PC-3 (cell line): ENCODE data around the gene RPLP2. TPM values are rescaled to one million over a fixed set of nuclear protein-coding genes. Genes with fewer than 3 reads are reported as not detected.

ENCODE experiments used
- ATAC-seq: fragments of 200-7000 bp; cut with Tn5 transposase; 2 replicates; pipeline ENCODE4 v1.9.1; 2020; ENCODE audit warnings: mild to moderate bottlenecking, moderate library complexity
- BruUV-seq: library from RNA; stranded (reverse); fragments of 400-500 nt; replicated peaks from 2 replicates; lab custom pipeline; 2021; lab: Mats Ljungman, UMichigan
- CTCF ChIA-PET: fragments of 300-600 bp; sonication (Branson Sonifier 250); formaldehyde crosslinking; loops from one replicate; lab custom pipeline; 2022; ENCODE audit warnings: antibody characterized with exemption; lab: Charles Lee
- POLR2A ChIA-PET: fragments of 300-600 bp; sonication (Branson Sonifier 250); formaldehyde crosslinking; loops from one replicate; lab custom pipeline; 2022; ENCODE audit warnings: antibody characterized with exemption; ENCODE audit not compliant: unreplicated experiment; lab: Charles Lee
- DNase-seq: peaks from one replicate; pipeline ENCODE4 v3.0.0-alpha.2; 2015
- H2AFZ ChIP-seq: fragments of 300-600 bp; sonication (generic); 2 replicates; pipeline ENCODE4 v1.6.0; 2016; ENCODE audit warnings: antibody characterized with exemption, low read length
- H3F3A ChIP-seq: fragments of 300-600 bp; sonication (generic); one replicate; pipeline ENCODE4 v1.6.0; 2017; ENCODE audit warnings: antibody characterized with exemption, low read length, control low read depth, mild to moderate bottlenecking; ENCODE audit not compliant: unreplicated experiment
- H3K27ac ChIP-seq: fragments of 300-600 bp; sonication (generic); 2 replicates; pipeline ENCODE4 v1.5.1; 2016; ENCODE audit warnings: mild to moderate bottlenecking, low read length
- H3K27me3 ChIP-seq: fragments of 300-600 bp; sonication (generic); 2 replicates; pipeline ENCODE4 v1.6.1; 2016; ENCODE audit warnings: low read length, mixed read lengths
- H3K36me3 ChIP-seq: fragments of 300-600 bp; sonication (generic); 2 replicates; pipeline ENCODE4 v1.6.1; 2016; ENCODE audit warnings: low read depth, mixed run types, low read length, mixed read lengths
- H3K4me1 ChIP-seq: fragments of 300-600 bp; sonication (generic); 2 replicates; pipeline ENCODE4 v1.5.1; 2016; ENCODE audit warnings: low read length; ENCODE audit not compliant: insufficient read depth
- H3K4me2 ChIP-seq: fragments of 300-600 bp; sonication (generic); 2 replicates; pipeline ENCODE4 v1.6.0; 2016; ENCODE audit warnings: low read length
- H3K4me3 ChIP-seq: fragments of 300-600 bp; sonication (generic); 2 replicates; pipeline ENCODE4 v1.5.1; 2016; ENCODE audit warnings: mild to moderate bottlenecking, low read length, mixed read lengths
- H3K79me2 ChIP-seq: fragments of 300-600 bp; sonication (generic); 2 replicates; pipeline ENCODE4 v1.6.1; 2017; ENCODE audit warnings: low read length, mixed read lengths
- H3K9ac ChIP-seq: fragments of 300-600 bp; sonication (generic); 2 replicates; pipeline ENCODE4 v1.6.0; 2016; ENCODE audit warnings: mild to moderate bottlenecking, low read length
- H3K9me2 ChIP-seq: fragments of 300-600 bp; sonication (generic); replicated peaks from 2 replicates; pipeline ENCODE4 v1.6.1; 2016; ENCODE audit warnings: mixed run types, low read length, mixed read lengths
- H3K9me3 ChIP-seq: fragments of 300-600 bp; sonication (generic); 2 replicates; pipeline ENCODE4 v1.6.1; 2016; ENCODE audit warnings: low read length, mixed read lengths
- H4K20me1 ChIP-seq: fragments of 300-600 bp; sonication (generic); 2 replicates; pipeline ENCODE4 v1.6.1; 2016; ENCODE audit warnings: low read length, mixed read lengths
- EZH2 ChIP-seq: fragments of 300-600 bp; sonication (generic); IDR thresholded peaks from one replicate; pipeline ENCODE4 v1.6.1; 2017; ENCODE audit warnings: antibody characterized with exemption, mild to moderate bottlenecking, low read length; ENCODE audit not compliant: unreplicated experiment
- EZH2phosphoT487 ChIP-seq: fragments of 300-600 bp; sonication (generic); IDR thresholded peaks from 2 replicates; pipeline ENCODE4 v1.6.1; 2018; ENCODE audit warnings: mild to moderate bottlenecking, antibody characterized with exemption, low read length, borderline replicate concordance
- intact Hi-C: fragments of 100-400 bp; cut with micrococcal nuclease; formaldehyde crosslinking; loops from 2 replicates; pipeline ENCODE4 v1.9.0; 2023
- total RNA-seq: library from RNA; depleted of rRNA; stranded (reverse); fragments of >200 nt; gene quantifications from 2 replicates; pipeline ENCODE4 v1.2.3, GENCODE V29; 2014
- TF ChIP-seq, protein P1 (sequence below): fragments of 300-600 bp; sonication (generic); conservative IDR thresholded peaks from 2 replicates; pipeline ENCODE4 v1.5.1; 2017; ENCODE audit warnings: antibody characterized with exemption, low read depth, mild to moderate bottlenecking, low read length

Gene RPLP2
- total RNA-seq, 1 experiment from 2014 or later = 897 TPM

DNA sequence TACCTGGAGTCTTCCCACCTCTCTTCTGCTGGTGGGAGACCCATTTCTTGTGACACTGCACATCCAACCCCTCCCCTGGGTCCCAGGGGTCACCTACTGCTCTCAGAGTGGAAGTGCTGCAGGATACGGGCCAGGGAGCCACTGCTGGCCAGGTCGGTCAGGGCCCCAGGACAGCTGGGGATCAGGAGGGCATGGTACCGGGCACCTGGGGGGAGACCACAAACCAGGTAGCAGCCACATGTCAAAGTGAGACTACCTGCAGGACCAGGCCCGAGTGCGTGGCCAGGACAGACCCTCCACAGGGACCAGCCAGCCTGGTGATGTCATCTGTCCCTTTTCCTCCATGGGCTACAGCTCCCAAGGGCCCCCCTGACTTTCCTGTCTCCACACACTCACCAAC, 36.3 kb upstream of the RPLP2 start:
- peaks cover 26% of the 10 kb centered on the region for H4K20me1 ChIP-seq
- H3K27me3 ChIP-seq = no peaks in the 10 kb centered on the region
- H3K27ac ChIP-seq = no peak overlapping the region
- H3K9me3 ChIP-seq = no peaks in the 10 kb centered on the region
- intact Hi-C loops = no loop called here
- H3K9ac ChIP-seq = no peak overlapping the region
- H3K4me2 ChIP-seq = no peak overlapping the region
- POLR2A ChIA-PET = no interaction called here
- TF ChIP-seq EZH2phosphoT487 (no peak), EZH2 (no peak)
- TF ChIP-seq, protein P1, sequence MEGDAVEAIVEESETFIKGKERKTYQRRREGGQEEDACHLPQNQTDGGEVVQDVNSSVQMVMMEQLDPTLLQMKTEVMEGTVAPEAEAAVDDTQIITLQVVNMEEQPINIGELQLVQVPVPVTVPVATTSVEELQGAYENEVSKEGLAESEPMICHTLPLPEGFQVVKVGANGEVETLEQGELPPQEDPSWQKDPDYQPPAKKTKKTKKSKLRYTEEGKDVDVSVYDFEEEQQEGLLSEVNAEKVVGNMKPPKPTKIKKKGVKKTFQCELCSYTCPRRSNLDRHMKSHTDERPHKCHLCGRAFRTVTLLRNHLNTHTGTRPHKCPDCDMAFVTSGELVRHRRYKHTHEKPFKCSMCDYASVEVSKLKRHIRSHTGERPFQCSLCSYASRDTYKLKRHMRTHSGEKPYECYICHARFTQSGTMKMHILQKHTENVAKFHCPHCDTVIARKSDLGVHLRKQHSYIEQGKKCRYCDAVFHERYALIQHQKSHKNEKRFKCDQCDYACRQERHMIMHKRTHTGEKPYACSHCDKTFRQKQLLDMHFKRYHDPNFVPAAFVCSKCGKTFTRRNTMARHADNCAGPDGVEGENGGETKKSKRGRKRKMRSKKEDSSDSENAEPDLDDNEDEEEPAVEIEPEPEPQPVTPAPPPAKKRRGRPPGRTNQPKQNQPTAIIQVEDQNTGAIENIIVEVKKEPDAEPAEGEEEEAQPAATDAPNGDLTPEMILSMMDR = no peak
- no TSS peak for BruUV-seq
- no peak overlapping the region for H2AFZ ChIP-seq
- H3K9me2 ChIP-seq = no peaks in the 10 kb centered on the region
- peaks cover 69% of the 10 kb centered on the region for H3K79me2 ChIP-seq
- CTCF ChIA-PET = no interaction called here
- ATAC-seq (no peak), DNase-seq (no peak)
- H3K4me1 ChIP-seq = peaks cover 21% of the 10 kb centered on the region
- H3F3A ChIP-seq = no peaks in the 10 kb centered on the region
- H3K36me3 ChIP-seq = peaks cover 25% of the 10 kb centered on the region; the same call in 1 of the 2 replicates
- H3K4me3 ChIP-seq = no peak overlapping the region

DNA sequence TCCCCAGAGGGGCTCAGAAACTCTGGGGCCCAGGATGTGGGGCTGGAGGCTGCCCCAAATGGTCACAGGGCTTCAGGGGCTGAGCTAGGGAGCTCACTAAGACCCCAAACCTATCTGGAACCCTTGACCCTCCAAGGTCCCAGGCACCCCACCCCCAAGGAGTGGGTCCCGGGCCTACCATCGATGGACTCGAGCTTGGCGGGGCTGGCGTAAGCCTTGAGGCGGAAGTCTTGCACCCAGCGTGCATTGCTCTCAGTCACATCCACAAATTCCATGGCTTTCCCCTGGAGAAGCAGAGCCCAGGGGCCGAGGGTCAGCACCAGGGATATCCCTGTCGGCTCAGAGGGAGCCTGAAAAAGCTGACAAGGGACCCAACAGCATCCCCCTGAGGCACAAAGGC, 35.9 kb upstream of the RPLP2 start:
- BruUV-seq = no TSS peak
- POLR2A ChIA-PET = no interaction called here
- H3K4me1 ChIP-seq = peaks cover 22% of the 10 kb centered on the region
- CTCF ChIA-PET = no interaction called here
- intact Hi-C loops = no loop called here
- H3K9me3 ChIP-seq = no peaks in the 10 kb centered on the region
- H3K9me2 ChIP-seq = no peaks in the 10 kb centered on the region
- no peak for TF ChIP-seq EZH2phosphoT487
- TF ChIP-seq EZH2 = no peak
- TF ChIP-seq, protein P1 = no peak
- ATAC-seq (no peak), DNase-seq (no peak)
- H3K4me2 ChIP-seq = no peak overlapping the region
- no peak overlapping the region for H2AFZ ChIP-seq
- no peak overlapping the region for H3K9ac ChIP-seq
- H3K27ac ChIP-seq = no peak overlapping the region
- peaks cover 26% of the 10 kb centered on the region for H4K20me1 ChIP-seq
- H3K36me3 ChIP-seq = peaks cover 25% of the 10 kb centered on the region; the same call in 1 of the 2 replicates
- H3K4me3 ChIP-seq = no peak overlapping the region
- H3F3A ChIP-seq = no peaks in the 10 kb centered on the region
- H3K79me2 ChIP-seq = peaks cover 71% of the 10 kb centered on the region
- no peaks in the 10 kb centered on the region for H3K27me3 ChIP-seq

DNA sequence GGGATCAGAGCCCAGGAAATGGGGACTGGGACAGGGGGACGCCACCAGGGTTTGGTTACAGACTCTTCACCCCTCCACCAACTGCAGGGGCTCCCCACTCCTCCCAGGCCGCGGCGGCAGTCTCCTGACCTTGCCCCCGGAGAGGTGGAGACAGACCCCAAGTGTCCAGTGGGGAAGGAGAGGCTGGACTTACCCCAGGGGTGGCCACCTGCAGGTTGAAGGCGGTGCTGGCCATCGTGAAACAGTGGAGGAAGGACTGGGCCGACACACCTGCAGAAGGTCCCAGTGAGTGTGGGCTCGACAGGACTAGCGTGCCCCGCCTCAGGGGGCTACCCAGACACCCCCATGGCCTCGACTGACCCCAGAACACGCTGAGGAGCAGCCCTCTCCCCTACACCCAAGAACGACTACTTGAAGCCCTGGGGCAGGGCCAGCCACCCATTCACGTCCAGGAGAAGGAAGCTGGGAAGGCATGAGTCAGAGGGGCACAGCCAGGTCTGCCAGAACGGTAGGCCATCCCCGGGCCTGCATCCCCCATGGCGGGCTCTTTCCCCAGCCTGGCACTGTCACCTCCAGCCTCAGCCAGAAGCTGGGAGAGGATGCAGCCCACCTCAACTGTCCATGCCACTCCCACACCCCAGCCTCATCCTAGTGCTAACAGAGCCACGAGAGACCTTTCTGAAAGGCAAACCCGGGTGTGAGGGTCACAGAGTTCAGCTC, 34.7 kb upstream of the RPLP2 start:
- H3K79me2 ChIP-seq = peaks cover 71% of the 10 kb centered on the region
- no peaks in the 10 kb centered on the region for H3K9me2 ChIP-seq
- no peaks in the 10 kb centered on the region for H3F3A ChIP-seq
- peaks cover 25% of the 10 kb centered on the region; the same call in 1 of the 2 replicates for H3K36me3 ChIP-seq
- H3K4me1 ChIP-seq = peaks cover 22% of the 10 kb centered on the region
- H3K9me3 ChIP-seq = no peaks in the 10 kb centered on the region
- POLR2A ChIA-PET = interaction anchor here (0.6 kb wide), 1 partner anchor 59 kb away, joined by 16 read pairs; no protein-coding TSS in a partner anchor
- no peak overlapping the region for H2AFZ ChIP-seq
- BruUV-seq = no TSS peak
- TF ChIP-seq, protein P1 = no peak
- TF ChIP-seq EZH2 (no peak), EZH2phosphoT487 (no peak)
- H3K27me3 ChIP-seq = no peaks in the 10 kb centered on the region
- peak; percentile 60 for ATAC-seq
- intact Hi-C loops = no loop called here
- CTCF ChIA-PET = interaction anchor here (0.6 to 0.7 kb wide), 2 partner anchors 49 to 221 kb away, joined by 3 to 4 read pairs; no protein-coding TSS in a partner anchor
- peak overlapping the region; percentile 21 for H3K27ac ChIP-seq
- peak; percentile 67 for DNase-seq
- H3K4me3 ChIP-seq = peak overlapping the region; percentile 95
- peak overlapping the region; percentile 98 for H3K4me2 ChIP-seq
- H4K20me1 ChIP-seq = peaks cover 26% of the 10 kb centered on the region
- H3K9ac ChIP-seq = peak overlapping the region; percentile 96
